Activated CD8-positive, alpha-beta memory T cell treated with anti-CD3 and anti-CD28 coated beads for 4 hours (primary cell): ENCODE data around the gene SYVN1.
"Not testable (repeated sequence)": the region's sequence is repeated elsewhere in the genome, so short reads cannot be mapped to it uniquely, and the experiment has no call there.

Experiments used
- DNase-seq, 2 donors: peaks; one replicate each; pipeline ENCODE4 v3.0.0-alpha.2; 2020; ENCODE audit warnings: low read depth in 2 of 2

The SYVN1 gene

DNA sequence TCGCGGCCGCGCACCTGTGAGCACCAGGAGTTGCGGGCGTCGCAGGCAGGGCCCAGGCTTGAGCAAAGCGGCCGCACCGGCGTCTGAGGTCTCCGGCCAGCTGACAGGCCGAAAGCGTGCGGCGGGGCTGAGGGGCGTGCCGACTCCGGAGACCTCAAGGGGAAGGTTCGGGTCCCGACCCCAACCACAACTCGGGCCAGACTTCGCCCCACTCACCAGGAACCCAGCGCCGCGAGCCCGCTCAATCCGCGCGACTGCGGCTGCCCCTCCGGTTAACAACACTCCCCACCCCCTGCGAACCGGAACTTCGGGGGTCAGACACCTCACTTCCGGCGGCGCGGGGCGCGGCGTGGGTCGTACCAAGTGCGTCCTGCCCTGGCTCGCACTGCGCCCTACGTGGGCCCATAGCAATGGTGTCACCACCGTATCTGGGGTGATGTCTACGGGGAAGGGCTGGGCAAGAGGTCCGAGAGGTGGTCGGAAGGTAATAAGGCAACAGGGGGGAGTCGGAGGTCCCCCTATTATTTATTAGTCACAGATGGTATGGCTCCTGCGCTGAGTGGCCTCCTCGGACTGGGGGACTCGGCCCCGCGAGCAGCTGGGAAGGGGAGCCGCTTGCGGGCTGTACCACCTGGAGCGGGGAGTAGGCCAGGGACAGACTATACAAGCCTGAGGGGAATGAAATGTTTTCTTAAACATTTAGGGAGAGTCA is at the start of gene SYVN1:
Gene SYVN1, minus strand, starts transcription at position 280 of the 712 bp plus-strand sequence. CDS start 918 bp downstream, outside the sequence.
- peak; percentile 84 to 89 for DNase-seq

DNA sequence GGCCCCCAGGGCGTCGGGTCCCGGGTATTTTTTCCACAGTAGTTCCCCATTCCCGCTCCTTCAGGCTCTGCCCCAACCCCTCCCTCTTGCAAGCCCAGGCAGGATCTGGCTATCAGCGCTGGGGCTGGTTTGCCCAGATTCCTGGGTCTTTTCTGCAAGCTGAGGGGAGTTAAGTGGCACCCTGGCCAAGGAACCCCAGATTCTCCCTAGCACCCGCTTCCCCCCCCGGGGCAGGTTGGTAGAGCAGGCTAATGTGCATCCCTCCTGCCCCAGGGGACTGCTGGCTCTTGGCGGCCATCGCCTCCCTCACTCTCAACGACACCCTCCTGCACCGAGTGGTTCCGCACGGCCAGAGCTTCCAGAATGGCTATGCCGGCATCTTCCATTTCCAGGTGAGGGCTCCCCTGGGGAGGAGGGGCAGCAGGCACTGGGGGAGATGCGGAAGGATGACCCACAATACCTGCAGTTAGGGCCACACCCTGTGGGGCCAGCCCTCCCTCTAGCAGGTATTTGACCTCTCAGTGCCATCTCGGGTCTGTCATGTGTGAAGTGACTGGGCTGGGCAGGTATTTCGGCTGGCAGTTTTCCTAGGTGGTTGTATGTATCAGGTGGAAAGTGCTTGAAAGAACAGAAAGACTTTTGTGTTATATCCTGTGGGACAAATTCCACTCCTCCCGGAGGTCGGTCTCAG is 49.0 kb upstream of the SYVN1 start:
- DNase-seq: no peak

DNA sequence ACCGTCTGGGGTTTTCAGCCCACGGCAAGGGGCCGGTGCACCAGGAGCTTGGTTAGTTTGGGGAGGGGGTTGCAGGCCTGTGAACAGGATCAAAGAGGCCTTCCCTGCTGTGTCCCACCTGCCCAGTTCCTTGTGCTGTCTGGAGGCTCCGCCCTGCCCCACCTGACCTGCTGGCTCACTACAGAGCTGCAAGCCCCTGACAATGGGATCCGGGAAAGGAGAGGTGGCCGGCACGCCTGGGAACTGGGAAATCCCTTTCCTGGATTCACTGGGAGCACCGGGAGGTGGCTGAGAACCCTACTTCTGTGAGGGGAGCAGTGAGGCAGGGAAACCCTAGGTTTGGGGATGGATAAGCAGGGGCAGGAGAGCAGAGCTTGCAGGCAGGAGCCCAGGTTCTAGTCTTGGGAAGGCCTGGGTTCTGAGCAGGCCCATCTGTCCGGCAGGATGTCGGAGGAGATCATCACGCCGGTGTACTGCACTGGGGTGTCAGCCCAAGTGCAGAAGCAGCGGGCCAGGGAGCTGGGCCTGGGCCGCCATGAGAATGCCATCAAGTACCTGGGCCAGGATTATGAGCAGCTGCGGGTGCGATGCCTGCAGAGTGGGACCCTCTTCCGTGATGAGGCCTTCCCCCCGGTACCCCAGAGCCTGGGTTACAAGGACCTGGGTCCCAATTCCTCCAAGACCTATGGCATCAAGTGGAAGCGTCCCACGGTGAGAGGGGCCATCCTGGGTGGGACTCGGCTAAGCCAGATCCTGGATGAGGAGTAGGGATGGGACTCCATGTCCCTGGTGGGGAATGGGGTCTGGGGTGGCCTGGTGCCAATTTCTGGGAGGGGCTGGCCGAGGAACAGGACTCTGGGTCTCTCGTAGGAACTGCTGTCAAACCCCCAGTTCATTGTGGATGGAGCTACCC is 48.2 kb upstream of the SYVN1 start:
- DNase-seq: no peak

DNA sequence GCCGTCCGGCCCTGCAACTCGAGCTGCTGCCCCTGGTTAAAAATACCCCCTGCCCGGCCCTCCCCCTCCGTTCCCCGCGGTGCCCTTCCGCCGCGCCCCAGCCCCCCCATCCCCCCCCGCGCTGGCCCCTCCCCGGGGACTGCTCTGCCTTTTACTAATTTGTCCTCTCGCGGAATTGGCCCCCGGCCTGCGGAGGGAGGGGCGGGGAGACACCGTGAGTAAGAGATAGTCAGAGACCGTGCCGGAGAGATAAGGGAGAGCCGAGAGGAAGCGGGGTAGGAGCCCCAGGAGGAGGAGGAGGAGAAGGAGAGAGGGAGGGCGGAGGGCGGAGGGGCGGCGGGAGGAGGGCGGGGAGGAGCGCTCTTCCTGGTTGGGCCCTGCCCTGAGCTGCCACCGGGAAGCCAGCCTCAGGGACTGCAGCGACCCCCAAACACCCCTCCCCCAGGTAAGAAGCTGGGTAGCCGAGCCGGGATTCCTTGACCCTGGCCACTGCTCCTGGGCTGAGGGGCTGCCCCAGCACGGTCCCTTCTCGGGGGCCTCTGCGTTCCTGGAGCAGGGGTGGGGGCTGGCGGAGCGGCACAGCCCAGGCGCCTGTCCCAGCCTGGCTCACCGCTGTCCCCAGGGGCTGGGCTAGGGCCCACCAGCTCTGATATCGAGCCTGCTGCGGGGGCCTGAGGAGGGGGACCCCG is 47.4 kb upstream of the SYVN1 start, which contains the start of gene CAPN1:
Gene CAPN1, plus strand, starts transcription at position 360 of the 689 bp plus-strand sequence. CDS start 774 bp downstream, outside the sequence.
- peak; percentile 14 to 59 for DNase-seq

DNA sequence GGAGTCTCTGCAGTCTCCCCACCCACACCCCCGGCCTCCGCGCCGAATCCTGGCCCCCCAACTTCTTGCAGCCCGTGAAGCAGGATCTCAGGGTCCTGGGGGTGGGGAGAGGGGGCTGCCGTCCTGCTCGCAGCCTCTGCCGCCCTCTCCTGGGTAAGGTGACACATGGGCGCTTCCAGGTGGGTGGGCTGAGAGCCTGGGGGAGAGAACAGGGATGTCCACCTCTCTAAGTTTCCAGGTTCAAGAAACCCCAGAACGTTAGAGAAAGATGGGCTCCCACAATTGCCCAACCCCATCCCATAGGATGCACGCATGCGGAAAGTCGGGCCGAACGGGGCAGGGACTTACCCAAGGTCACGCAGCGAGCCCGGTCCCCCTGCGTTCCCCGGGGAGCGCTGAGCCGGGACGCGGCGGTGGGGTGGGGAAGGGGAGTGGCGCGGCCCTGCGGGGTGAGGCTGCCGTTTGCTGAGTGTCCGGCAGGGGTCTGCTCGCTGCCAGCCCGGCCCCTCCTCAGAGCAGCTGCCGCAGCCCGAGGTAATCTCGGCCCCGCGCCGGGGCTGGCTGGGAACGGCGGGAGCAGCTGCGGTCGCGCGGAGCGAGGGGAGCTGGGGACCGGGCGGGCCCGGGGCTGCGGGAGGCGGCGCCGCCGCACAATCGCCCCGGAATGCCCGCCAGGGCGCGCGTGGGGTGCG is 46.7 kb upstream of the SYVN1 start:
- peak in 1 of 2 donors; percentile 22 for DNase-seq

DNA sequence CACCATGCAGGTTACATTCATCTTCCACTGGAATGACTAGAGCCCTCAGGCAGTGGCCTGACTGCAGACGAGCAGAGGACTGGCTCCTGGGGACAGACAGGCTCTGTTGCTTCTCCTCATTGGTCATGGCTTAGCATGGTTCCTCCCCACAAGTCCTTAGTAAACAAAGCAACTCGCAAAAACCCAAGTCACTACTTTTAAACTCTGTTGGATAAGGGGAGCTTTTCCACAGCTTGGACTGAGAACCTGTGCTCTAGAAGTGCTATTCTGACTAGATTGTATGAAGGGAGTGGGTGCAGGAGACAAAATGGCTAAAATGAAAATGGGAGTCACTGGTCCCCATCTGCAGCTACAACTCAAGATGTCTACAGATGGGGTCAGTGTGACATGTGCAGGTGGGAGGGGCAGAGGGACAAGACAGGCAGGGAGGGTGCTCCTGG is 40.3 kb upstream of the SYVN1 start:
- DNase-seq: not testable (repeated sequence)

DNA sequence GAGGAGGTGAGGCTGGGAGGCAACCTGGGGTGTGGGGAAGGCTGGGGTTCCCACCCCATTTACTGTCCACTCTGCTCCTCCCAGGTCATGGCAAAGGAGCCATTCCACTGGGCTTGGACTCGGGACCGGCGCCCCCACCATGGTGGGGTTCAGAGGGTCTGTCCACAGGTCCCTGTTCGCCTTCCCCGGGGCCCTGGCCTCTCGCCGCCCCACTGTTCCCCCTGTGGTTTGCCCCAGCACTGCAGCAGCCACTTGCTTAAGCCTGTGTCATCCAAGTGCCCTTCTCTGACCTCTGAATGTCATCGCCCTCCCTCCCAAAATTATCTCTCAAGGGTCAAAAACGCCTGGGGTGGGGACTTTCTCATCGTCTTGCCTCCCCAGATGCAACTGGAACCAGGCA is 38.3 kb upstream of the SYVN1 start:
- DNase-seq: no peak

DNA sequence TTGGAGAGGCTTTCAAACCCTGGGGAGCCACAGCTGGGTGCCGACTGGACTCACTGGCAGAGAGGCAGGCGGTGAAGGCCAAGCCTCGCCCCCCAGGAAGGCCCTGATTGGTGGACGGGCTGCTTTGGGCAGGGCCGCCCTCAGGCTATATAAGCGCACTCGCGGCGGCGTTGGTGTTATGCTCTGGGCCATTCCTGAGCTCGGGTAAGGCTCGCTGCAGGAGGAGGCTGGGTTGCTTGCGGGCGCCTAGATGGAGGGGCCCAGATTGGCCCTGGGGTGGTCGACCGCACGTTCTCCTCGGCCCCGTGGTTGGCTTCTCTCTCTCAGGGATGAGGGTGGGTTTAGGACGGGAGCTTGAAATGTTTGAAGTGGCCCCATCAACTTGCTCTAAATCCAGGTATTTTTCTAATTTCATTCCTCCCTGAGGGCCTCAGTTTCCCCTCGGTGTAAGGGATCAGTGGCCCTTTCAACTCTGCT is 35.8 kb upstream of the SYVN1 start, which contains the start of gene SPDYC:
Gene SPDYC, plus strand, starts transcription at position 176 of the 477 bp plus-strand sequence. CDS start 1,125 bp downstream, outside the sequence.
- no peak for DNase-seq

DNA sequence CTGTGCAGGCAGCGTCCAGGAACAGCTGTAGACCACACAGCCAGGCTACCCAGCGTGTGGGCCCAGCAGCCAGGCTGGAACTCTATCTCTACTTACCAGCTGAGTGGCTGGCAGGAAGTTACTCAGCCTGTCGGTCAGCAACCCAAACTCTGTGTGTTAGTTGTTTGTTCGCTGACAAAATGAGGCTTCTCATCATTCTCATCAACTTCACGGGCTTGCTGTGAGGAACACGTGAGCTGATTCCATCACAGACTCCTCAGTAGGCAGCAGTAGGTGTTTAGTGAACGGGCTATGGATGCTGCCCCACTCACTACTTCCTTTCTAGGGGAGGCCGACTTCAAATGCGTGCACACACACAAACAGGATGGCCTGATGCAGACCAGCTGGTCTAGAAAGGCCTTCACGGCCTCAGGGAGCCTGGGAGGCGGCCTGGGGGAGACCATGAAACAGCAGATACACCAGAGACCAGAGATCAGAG is 34.9 kb upstream of the SYVN1 start:
- no peak for DNase-seq

DNA sequence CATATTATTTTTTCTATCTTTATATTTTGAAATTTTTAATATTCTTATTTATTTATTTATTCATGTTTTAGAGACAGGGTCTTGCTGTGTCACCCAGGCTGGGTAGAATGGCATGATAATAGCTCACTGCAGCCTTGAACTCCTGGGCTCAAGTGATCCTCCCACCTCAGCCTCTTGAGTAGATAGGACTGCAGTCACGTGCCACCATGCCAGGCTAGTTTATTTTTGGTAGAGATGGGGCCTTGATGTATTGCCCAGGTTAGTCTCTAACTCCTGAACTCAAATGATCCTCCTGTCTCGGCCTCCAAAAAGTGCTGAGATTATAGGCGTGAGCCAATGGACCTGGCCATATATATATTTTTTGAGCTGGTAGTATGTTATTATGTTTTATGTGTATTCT is 33.3 kb upstream of the SYVN1 start:
- DNase-seq: no peak

DNA sequence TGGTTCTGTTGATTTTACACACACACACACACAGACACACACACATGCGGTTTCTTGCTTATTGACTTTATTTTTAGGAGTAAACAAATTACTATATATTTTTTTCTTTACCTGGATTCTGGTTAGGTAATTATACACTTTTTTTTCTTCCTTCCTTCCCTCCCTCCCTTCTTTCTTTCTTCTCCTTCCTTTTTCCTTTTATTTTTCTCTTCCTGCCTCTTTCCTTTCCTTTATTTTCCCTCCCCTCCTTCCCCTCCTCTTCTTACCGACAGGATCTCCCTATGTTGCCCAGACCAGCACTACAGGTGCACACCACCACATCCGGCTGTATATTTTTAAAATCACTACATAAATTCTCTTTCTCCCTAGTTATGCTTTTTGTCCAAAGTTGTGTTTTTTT is 32.6 kb upstream of the SYVN1 start:
- no peak for DNase-seq

DNA sequence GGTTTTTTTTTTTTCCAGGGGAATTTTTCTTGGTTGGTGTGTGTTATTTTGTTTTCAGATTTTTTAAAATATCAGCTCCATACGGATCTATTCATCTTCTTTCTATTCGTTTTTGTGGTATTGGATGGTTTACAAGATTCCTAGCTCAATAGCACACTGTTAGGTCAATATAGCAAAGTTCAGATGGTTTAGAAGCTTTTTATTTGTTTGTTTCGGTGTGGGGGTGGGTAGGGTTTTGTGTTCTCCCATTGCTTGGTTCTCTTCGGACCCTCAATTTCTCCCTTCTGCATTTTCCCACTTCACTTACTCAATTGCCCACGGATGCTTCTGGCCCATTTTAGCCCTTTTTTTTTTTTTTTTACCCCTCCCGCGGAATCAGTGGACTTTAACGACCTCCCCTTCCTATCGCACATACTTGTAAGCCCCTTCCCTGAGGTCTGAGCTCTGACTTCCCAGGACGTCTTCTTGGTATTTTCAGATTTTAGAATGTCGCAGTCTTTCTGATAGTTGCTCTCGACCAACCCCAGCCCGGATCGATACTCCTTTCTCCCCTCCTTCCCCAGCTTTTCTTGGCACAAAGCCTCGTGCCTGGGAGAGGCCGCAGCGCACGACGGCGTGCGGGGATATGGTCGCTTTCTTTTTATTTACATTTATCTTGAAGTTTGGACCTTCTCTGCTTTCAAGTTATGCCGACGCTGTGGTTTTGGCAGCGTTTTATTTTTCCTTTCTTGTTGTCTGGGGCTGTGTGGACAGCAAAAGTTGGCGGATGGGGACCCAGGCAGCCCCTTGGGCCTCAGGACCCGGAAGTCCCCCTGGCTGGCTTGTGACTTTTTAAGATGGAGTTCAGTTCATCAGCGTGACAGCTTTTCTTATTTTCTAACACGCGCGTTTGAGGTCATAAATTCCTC is 31.3 kb upstream of the SYVN1 start:
- DNase-seq: no peak

DNA sequence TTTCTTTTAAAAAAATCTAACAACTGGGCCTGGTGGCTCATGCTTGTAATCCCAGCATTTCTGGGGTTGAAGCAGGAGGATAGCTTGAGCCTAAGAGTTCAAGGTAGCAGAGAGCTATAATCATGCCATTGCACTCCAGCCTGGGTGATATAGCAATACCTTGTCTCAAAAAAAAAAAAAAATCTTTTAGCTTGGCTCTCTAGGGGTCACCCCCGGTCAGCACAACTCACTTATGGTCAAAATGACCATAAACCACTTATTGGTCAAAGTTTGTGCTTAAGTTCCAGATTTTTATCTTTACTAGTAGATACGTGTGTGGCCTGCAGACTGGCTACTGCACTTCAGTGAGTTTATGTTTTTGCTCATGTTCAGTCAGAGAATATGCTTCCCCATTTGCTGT is 29.4 kb upstream of the SYVN1 start:
- DNase-seq: no peak

DNA sequence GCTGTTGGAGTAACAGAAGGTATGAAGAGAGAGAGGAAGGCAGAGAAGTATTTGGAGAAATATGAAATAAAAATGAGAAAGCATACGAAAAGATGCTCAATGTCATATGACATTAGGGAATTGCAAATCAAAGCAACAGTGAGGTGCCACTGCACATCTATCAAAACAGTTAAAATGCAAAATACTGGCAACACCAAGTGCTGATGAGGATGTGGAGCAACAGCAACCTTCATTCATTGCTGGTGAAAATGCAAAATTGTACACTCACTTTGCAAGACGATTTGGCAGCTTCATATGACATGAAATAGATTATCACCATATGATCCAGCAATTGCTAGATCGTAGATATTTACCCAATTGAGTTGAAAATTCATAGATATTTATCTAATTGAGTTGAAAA is 26.3 kb upstream of the SYVN1 start:
- DNase-seq: no peak

DNA sequence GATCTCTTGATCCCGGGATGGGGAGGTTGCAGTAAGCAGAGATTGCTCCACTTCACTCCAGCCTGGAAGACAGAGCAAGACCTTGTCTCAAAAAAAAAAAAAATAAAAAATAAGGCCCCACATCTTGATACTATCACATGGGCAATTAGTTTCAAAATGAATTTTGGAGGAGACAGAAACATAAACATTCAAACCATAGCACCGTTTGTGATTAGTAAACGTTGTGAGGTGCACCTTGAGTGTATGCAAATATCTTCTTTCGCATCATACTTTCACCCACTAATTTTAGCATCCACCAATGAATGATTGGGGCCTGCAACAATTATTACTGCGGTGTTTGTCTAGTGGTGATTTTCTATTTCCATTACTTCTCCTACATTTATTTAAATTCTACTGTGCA is 24.7 kb upstream of the SYVN1 start:
- no peak for DNase-seq

DNA sequence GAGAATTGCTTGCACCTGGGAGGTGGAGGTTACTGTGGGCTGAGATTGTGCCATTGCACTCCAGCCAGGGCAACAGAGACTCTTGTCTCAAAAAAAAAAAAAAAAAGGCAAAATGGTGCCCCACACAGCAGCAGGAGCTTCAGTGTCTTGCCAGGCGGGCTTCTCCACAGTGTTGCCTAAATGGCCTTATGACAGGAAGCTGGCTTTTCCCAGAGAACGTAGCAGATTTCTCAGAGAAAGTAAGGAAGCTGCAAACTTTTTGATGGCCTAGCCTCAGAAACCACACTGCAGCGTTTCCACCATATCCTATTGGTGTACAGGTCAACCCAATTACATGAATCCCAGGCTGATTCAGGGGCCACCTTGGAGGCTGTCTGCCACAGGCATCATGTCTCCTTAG is 23.0 kb upstream of the SYVN1 start:
- DNase-seq: no peak

DNA sequence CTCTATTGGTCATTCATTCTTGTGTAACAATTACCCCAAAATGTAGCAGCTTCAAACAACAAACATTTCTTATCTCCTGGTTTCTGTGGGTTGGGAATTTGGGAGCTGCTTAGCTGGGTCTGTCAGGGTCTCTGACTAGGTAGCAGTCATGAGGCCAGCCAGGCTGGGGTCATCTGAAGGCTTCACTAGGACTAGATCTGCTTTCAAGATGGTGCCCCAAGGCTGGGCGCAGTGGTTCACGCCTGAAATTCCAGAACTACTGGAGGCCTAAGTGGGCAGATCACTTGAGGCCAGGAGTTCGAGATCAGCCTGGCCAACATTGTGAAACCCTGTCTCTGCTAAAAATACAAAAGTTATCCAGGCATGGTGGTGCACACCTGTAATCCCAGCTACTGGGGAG is 22.6 kb upstream of the SYVN1 start:
- DNase-seq: no peak

DNA sequence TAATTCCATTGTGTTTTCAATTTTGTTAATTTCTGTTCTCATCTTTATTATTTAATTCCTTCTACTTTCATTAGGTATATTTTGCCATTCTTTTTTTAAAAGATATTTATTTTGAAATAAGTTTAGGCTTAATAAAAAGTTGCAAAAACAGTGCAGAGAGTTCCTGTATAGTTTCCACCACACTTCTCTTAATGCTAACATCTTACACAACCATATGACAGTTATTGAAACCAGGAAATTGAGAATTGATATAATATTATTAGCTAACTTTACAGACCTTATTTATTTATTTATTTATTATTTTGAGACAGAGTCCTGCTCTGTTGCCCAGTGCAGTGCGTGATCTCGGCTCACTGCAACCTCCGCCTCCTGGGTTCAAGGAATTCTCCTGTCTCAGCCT is 21.9 kb upstream of the SYVN1 start:
- DNase-seq: no peak

DNA sequence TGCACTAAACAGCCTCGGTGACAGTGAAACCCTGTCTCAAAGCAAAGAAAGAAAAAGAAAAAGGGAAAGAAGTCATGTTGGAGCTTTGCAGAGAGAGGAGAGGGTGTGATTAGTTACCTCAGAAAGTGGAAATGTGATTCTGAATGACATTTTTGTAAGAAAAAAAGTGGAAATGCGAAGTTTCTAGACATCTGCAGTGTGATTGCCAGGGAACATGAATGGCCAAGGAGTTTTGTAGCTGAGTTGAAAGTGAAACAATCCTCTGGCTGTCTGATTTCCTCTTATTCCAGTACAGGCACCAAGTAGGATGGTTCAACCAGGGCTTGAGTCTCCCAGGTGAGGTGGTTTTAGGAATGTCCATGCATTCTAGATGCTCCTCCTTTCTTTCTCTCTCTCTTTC is 17.8 kb upstream of the SYVN1 start:
- no peak for DNase-seq
